ENCODE measurements around the gene TMEM123.

The TMEM123 gene, protein sequence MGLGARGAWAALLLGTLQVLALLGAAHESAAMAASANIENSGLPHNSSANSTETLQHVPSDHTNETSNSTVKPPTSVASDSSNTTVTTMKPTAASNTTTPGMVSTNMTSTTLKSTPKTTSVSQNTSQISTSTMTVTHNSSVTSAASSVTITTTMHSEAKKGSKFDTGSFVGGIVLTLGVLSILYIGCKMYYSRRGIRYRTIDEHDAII

DNA sequence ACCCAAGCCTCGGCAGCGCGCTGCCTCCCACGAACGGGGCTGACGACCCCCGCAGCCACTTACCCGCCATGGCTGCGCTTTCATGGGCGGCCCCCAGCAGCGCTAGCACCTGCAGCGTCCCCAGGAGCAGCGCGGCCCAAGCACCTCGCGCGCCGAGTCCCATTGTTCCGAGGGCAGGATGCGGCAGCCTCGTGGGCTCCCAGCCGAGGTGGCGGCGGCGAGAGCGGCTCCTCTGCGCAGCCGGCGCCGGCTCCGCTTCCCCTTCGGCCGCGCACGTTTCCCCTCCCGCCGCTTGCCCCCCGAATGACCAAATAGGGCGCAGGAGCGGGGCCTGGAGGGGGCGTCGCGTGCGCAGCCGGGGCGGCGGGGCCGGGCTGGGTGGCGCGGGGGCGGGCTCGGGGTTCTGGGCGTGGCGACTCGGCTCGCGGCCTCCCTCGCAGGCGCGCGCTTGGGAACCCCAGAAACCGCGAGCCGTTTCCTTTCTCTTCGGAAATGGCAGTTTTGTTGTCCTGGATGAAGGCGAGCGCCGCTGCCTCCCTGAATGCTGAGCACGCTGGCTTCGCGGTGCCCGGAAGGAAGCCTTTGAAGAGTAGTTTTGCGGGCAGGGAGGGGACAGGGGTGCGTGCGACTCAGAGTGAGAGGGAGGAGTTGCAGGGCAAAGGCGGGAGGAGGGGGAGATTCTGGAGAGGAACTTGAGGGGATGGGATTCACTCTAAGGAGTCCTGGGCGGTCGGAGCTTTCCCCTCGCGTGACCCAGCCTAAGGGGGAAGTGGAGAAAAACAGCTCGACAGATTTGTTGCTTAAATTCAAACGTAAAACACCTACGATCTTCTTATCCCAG, at the start of gene TMEM123:
TMEM123 (minus strand) TSS at position 305 of the 841 bp plus-strand sequence; CDS start at position 163, 142 bp downstream.
- peak; percentile 33 for DNase-seq (ENCODE audit: low read depth, low spot score)

DNA sequence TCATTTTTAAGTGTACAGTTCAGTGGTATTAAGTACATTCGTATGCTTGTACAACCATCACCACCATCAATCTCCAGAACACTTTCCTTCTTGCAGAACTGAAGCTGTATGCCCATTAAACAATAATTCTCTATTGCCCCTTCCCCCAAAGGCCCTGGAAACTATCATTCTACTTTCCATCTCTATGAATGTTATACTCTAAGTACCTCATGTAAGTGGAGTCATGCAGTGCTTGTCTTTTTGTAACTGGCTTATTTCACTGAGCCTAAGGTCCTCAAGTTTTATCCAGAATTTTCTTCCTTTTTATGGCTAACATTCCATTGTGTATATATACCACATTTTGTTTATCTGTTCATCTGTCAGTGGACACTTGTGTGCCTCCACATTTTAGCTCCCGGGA, 48.3 kb upstream of the TMEM123 start:
- DNase-seq (ENCODE audit: low read depth, low spot score), result no peak

DNA sequence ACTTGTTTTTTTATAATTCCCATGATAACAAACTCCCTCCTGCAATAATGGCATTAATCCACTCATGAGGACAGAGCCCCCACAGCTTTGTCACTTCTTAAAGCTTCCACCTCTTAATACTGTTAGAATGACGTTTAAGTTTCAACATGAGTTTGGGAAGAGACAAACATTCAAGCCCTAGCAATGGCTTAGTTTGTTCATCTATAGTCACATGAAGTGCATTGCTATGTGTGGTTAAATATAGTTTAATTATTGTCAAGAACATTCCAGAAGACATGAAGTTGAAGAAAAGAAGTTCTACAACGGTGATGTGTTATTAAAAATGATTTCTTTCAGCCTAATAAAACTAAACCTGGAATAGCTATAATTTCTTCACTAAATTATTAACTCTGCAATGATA, 47.4 kb upstream of the TMEM123 start:
- DNase-seq (ENCODE audit: low read depth, low spot score), result no peak

DNA sequence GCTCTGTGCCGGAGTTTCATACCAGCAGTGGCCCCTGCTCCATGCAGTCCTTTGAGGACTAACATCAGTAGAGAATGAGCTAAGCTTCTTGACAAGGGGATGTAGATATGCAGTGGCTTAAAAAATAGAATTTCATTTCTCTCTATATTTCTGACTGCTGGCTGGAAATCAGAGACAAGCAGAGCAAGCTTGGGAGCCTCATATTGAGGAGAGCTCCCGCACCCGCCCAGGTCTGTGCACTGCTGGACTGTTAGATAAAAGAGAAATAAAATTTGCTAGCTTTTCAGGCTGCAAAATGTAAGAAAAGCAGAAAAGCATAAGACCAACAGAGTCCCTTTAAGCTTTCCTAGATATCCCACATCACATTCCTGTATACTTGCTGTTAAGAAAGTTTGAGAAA, 46.6 kb upstream of the TMEM123 start:
- no peak for DNase-seq (ENCODE audit: low read depth, low spot score)

DNA sequence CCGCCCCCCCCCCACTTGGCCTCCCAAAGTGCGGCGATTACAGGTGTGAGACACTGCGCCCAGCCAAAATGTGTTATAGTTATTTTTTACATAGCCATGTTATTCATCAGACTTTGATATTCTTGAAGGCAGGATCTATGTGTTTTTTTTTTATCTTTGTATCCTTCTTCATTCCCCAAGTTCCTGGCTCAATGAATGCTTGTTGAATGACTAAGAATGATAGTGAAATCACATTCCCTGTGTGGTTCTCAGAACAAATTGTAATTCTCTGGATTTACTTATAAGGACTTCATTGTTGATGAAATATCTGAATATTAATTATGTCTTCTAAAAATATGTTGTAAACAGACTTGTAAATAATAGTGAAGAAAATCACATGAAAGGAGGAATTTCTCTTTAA, 44.5 kb upstream of the TMEM123 start:
- DNase-seq (ENCODE audit: low read depth, low spot score), result no peak

DNA sequence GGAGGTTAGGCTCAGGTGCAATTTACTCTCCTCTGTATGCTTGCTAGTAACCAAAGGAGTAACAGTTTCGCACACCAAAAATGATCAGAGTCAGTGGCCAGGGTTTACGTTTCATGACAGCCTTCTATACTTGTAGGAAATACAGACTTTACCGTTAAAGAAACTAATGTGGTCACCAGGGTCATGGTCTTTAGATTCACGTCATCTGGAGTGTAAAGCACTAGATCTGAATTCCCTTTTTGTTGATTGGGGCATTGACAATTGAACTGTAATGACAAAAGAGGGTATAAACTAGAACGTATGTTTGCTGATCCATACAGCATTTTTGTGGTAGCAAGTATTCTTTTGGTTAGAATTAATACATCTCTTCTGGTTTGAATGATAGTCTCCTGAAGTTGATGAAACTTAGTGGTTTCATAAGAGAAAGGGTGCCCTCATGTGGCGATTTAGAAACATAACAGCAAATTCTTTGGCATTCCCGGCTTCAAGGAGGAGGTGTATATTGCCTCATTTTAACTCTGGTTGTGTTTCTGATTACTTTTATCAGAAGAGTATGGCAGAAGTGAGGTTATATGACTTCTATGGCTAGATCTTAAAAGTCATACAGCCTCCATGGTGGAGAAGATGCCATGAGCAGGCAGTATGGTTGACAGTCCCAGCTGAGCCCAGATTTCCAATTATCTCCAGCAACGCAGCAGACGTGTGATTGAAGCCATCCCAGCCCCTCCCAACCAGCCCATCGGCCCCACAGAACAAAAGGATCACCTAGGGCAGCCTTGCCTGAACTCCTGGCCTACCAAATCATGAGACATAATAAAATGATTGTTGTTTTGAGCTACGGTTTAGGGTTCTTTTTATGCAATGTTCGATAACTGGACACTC, 42.8 kb upstream of the TMEM123 start:
- peak; percentile 50 for DNase-seq (ENCODE audit: low read depth, low spot score)

DNA sequence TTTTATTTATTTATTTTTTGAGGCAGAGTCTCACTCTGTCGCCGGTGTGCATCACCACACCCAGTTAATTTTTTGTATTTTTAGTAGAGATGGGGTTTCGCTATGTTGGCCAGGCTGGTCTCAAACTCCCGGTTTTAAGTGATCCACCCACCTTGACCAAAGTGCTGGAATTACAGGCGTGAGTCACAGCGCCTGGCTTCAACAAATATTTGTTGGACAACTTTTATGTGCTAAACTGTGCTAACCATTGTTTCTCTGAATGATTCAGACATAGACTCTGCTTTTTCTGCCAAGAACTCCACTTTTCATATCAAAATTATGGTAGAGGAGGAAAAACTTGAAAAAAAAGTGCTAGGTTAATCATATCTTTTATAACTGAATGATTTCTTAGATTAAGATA, 41.7 kb upstream of the TMEM123 start:
- no peak for DNase-seq (ENCODE audit: low read depth, low spot score)

DNA sequence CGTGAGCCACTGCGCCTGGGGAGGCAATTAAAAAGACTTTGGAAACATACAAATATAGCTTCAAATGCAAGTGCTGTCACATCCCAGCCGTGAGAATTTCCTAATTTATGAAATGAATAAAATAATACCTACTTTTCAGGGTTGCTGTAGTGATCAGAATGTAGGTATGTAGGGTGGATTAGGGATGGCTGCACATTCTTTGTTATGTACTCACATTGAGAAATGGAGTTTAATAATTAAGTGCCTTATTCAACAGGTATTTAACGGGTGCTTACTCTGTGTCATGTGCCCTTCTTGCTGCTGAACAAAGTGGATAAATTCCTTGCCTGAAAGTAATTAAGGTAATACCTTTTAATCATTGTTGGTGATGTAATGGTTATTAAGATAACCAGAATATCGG, 41.0 kb upstream of the TMEM123 start:
- DNase-seq (ENCODE audit: low read depth, low spot score), result no peak

DNA sequence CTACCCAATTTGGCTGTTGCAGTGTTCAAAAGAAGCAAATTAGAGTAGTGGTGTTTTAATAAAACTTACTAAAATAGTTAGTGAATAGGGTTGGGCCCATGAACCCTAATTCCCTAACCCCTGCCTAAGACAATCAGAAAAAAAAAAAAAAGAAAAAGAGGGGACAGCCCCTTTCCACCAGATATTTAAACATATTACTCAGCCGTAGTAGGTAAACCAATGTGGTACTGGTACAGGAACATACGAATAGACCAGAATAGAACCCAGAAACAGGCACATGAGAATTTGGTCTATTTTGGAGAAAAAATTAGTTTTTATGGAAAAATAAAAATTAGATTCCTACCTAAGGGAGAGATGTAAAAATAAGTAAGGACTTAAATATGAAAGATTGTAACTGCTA, 39.4 kb upstream of the TMEM123 start:
- no peak for DNase-seq (ENCODE audit: low read depth, low spot score)

DNA sequence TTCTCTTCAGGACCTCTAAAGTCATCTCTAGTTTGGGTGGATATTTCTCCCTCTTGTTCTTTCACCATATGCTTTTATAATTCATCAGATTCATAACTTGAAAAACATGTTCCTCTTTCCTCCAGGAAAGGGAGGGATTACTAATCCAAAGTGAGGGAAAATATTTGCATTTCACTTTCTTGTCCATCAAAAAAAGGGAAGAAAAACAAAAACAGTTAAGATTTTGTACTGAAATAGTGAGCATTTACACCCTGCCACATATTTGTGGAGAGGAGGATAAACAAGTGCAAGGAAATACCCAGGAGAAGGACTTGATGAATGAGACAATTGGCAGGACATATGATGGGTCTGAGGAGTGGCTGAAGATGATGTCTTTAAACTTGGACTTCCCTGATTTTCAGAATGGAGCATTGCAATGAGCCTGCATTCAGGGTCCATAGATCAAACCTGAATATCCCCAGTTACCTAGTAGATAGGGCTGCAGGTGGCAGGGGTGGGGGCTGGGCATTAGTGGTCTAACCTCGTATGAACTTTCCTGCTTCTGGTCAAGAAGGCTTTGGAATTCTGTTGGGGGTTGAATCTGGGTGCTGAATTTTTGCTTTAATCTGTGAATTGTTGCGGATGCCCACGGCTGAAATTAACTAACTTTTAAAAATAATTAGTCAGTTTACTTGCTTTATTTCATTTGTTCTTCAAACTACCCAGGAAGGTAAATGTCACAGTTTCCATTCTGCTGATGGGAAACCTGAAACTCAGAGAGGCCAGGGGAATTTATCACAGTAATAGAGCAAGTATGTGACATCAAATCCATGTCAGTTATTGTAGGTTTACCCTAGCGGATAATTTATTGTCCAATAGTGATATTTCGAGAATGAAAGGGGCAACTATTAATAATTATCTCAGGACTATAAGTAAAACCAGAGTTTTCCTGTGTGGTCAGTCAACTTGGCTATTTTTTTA, 36.9 kb upstream of the TMEM123 start:
- DNase-seq (ENCODE audit: low read depth, low spot score), result no peak

DNA sequence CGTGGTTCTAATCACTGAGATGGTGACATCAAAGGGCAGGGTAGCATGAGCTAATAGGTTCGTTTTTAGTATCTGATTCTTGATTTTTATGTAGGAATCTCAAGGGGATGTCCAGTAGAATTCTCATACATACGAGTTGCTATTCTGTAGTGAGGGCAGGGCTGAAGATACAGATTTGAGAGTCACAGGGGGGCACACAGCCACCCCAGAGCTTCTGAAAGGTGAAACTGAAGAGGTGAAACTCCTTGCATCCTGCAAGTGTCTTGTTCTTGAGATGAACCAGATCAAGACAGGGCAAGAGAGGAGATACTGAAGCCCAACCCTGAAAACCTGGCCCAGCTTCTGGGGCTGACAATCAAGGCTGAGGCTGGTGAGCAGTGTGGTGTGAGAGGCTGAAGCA, 35.6 kb upstream of the TMEM123 start:
- DNase-seq (ENCODE audit: low read depth, low spot score), result no peak

DNA sequence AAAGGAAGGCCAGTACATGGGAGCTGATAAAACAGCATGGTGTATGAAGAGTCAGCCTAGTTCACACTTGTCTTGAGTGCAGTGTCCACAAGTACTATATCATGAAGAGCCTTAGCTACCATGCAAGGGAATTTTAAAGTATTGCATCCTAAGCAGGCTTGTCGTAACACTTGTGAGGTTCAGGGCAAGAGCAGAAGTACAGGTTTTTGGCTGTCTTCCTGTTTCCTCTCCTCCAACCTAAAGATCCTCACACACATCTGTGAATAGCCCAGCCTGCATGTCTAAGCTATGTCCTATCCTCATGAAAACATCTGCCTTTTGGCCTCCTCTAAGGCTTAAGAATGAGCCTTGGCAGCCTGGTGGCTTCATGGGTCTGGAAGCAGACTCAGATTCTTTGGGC, 34.6 kb upstream of the TMEM123 start:
- DNase-seq (ENCODE audit: low read depth, low spot score), result no peak

DNA sequence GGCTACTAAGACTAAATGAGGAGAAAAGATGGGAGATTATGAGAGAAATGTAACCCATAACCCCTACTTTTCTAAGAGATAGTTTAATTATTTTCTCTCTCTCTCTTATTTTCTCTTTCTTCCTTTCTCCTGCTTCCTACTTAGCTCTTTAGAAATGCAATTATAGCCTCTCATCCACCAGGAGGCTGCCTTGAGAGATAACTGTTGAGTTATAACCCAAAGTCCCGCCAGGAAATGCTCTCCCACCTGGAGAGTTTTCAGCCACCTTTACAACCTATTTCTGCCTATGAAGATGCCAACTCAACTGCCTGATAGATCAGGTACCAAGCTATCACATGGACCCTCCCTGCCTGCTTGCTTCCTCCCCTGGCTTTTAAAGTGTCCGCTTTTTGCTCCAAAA, 34.0 kb upstream of the TMEM123 start:
- DNase-seq (ENCODE audit: low read depth, low spot score), result no peak

DNA sequence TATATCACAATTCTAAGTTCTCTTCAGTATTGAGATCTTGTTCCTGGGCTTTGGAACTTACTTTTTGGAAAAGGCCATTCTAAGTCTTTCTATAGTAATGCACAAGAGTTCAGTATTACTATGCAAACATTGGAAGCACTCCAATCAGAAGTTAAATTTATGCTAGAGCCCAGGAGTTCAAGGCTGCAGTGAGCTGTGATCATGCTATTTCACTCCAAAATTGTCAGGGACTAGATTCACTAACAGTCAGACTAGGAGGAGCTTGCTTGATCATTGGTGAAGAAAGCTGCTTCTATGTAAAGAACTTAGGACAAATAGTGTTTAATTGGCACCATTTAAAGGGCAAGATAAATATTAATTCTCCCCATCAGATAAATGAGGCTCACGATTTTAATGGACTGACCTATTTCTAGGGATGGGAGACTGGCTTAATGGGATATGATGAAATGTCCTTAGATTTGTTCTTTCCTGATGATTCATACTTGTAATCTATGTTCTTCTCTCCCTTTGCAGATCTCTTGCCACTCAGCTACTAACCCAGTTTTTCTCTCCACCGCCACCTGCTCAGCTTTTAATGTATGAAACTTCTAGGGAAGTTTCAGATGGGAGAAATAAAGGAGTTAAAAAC, 32.6 kb upstream of the TMEM123 start:
- DNase-seq (ENCODE audit: low read depth, low spot score), result no peak

DNA sequence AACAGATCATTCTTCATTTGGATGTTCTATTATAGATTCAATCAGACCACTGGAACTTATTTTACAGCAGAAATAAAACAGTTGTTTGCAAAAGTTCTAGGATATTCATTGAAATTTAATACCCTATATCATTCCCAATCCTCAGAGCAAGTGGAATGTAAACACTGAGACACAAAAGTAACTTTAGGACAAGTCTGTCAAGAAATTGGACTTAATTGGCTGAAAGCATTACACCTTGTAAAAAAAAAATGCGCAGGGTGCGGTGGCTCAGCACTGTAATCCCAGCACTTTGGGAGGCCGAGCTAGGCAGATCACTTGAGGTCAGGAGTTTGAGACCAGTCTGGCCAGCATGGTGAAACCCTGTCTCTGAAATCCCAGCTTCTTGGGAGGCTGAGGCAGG, 29.9 kb upstream of the TMEM123 start:
- no peak for DNase-seq (ENCODE audit: low read depth, low spot score)

DNA sequence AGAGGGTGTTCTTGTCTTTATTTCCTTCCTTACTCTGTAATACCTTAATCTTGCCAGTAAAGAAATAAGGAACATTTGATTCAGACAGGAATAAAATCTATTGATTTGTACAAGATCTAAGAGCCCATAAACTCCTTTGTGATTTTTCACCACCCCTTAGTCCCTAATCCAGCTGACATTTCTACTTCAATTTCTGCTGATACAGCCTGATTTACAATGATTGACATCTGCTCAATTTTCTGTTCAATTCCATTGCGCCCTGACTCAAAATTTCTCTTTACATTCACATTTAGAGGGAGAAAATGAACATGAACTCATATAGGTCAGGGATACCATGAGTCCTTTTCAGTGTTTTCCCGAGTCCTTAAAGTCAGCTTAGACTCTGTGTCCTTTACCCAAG, 27.2 kb upstream of the TMEM123 start:
- no peak for DNase-seq (ENCODE audit: low read depth, low spot score)

DNA sequence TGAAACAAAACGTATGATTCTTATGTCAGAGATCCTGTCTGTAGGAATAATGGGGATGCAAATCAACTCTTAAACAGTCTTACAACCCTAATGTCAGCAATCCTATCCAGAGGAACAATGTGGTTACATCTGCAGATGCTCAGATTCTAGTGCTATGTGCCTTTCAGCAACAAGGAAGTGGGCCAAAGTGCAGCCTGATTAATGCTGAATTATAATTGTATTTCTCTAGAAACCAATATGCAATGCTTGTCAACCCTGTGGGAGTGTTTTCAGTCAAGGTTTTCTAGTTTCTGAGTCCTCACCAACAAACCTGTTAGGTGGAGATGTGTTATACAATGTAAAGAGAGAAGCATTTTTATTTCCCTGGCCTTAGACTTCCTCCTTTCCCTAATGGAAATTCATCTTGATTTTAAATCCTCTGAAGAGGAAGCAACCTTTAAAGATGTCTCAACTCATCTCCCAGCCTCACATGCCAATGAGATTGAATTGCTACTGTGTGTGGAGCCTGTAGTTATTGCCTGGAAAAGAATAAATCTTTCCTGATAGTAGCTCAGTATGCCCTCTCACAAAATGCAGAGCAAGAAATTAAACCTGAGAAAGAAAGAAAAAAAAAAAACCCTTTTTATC, 26.2 kb upstream of the TMEM123 start:
- no peak for DNase-seq (ENCODE audit: low read depth, low spot score)

DNA sequence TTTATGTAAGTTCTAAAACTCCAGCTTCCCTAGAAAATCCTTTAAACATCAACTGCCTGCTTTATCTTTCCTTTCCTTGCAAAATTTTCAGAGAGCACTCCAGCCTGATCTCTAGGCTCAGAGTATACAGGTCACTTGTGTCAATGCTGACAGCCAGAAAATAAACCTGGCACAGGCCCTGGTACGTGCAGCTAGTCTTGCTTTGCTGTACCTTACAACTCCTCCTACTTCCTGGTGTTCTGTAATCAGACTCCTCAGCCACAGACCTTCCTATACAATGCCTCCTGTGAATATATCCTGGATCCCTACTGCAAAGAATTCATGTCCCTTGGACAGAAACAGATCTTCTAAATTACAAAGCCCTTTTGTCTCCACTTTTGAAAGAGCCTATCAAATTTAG, 24.2 kb upstream of the TMEM123 start:
- no peak for DNase-seq (ENCODE audit: low read depth, low spot score)

DNA sequence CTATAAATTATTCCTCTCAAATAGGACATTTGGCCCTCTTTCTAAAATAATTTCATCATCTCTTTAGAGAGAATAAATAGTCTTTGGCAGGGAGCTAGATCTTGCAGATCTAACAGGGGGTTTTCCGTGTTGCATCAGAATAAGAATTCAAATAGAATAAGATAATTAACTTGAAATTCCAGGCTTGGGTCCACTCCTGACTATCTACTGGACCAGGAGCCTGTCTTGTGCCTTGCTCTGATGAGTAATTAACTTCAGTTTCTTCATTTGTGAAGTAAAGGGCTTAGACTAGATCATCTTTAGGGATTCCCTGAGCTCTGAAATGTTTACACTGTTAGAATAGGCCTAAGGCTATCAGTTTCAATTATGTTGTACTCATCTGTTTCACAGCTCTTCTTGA, 23.5 kb upstream of the TMEM123 start:
- DNase-seq (ENCODE audit: low read depth, low spot score), result no peak

DNA sequence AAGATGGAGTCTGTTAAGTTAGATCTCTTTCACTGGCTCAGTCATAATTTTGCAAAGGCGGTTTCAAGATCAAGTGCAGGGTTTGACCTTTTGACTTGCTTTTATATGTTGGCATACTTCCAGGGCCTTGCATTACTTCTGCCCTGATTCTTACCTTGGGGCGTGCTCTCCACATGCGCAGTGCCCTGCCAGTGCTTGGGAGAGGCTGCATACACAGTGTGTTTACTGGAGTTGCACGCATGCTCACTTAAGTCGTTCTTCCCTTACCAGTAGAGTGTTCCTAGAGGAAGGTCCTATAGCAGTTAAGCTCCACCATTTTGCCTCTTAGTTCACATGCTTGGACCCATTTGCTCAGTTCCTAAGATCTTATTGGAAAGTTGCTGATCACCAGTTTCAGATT, 21.0 kb upstream of the TMEM123 start:
- DNase-seq (ENCODE audit: low read depth, low spot score), result no peak

All from iPS DF 19.7 (cell line).